IPS-18a (cell line): ENCODE results near the gene SLC35C1.

ENCODE experiments used
- H3K27ac ChIP-seq: one replicate; pipeline ENCODE4 v1.5.1; 2013; ENCODE audit warnings: low read length
- H3K27me3 ChIP-seq: one replicate; pipeline ENCODE4 v1.6.1; 2013; ENCODE audit warnings: mild to moderate bottlenecking, low read length; ENCODE audit not compliant: control insufficient read depth, insufficient read depth
- H3K36me3 ChIP-seq: one replicate; pipeline ENCODE4 v1.6.1; 2013; ENCODE audit warnings: low read depth, low read length; ENCODE audit not compliant: control insufficient read depth
- H3K4me1 ChIP-seq: one replicate; pipeline ENCODE4 v1.6.1; 2013; ENCODE audit warnings: low read depth, low read length; ENCODE audit not compliant: control insufficient read depth
- H3K4me3 ChIP-seq: one replicate; pipeline ENCODE4 v1.5.1; 2013; ENCODE audit warnings: low read length
- H3K9ac ChIP-seq: one replicate; pipeline ENCODE4 v1.6.1; 2013; ENCODE audit warnings: mild to moderate bottlenecking, low read length, moderate library complexity
- H3K9me3 ChIP-seq: one replicate; pipeline ENCODE4 v1.6.1; 2013; ENCODE audit warnings: low read depth, low read length; ENCODE audit not compliant: control insufficient read depth

SLC35C1 gene

GRCh38 chr11:45791524-45791923 is 13.4 kb upstream of the SLC35C1 start:
- Histone ChIP-seq H3K9ac (no peak overlapping the region), H3K4me3 (no peak overlapping the region), H3K27ac (no peak overlapping the region), H3K27me3 (no peaks in the 10 kb centered on the region), H3K36me3 (no peaks in the 10 kb centered on the region), H3K4me1 (no peaks in the 10 kb centered on the region), H3K9me3 (no peaks in the 10 kb centered on the region)

- no peak overlapping the region for H3K4me3 ChIP-seq
- H3K27me3 ChIP-seq: no peaks in the 10 kb centered on the region
- no peaks in the 10 kb centered on the region for H3K4me1 ChIP-seq
- H3K27ac ChIP-seq: no peak overlapping the region
- H3K36me3 ChIP-seq: no peaks in the 10 kb centered on the region
- no peaks in the 10 kb centered on the region for H3K9me3 ChIP-seq
- no peak overlapping the region for H3K9ac ChIP-seq
Measured at GRCh38 chr11:45794169-45794568, 10.8 kb upstream of the SLC35C1 start.

GRCh38 chr11:45795379-45795778 is 9.6 kb upstream of the SLC35C1 start:
- Histone ChIP-seq H3K4me1 (no peaks in the 10 kb centered on the region), H3K9me3 (no peaks in the 10 kb centered on the region), H3K27me3 (no peaks in the 10 kb centered on the region), H3K27ac (no peak overlapping the region), H3K36me3 (no peaks in the 10 kb centered on the region), H3K9ac (no peak overlapping the region), H3K4me3 (no peak overlapping the region)

- Histone ChIP-seq H3K9me3 (no peaks in the 10 kb centered on the region), H3K4me3 (no peak overlapping the region), H3K4me1 (no peaks in the 10 kb centered on the region), H3K9ac (no peak overlapping the region), H3K27me3 (no peaks in the 10 kb centered on the region), H3K36me3 (no peaks in the 10 kb centered on the region), H3K27ac (no peak overlapping the region)
Measured at GRCh38 chr11:45796461-45796861, 8.5 kb upstream of the SLC35C1 start.

GRCh38 chr11:45798793-45799441 is 6.0 kb upstream of the SLC35C1 start:
- H3K36me3 ChIP-seq: no peaks in the 10 kb centered on the region
- H3K9me3 ChIP-seq: no peaks in the 10 kb centered on the region

GRCh38 chr11:45799562-45799961 is 5.4 kb upstream of the SLC35C1 start:
- Histone ChIP-seq H3K4me1 (no peaks in the 10 kb centered on the region), H3K36me3 (no peaks in the 10 kb centered on the region), H3K9ac (no peak overlapping the region), H3K27me3 (peaks cover 19% of the 10 kb centered on the region), H3K27ac (no peak overlapping the region), H3K9me3 (no peaks in the 10 kb centered on the region), H3K4me3 (no peak overlapping the region)

More at GRCh38 chr11:45798793-45799441, 6.0 kb upstream of the SLC35C1 start:
- peaks cover 19% of the 10 kb centered on the region for H3K27me3 ChIP-seq
- H3K4me1 ChIP-seq: no peaks in the 10 kb centered on the region
- no peak overlapping the region for H3K9ac ChIP-seq
- H3K4me3 ChIP-seq: no peak overlapping the region
- no peak overlapping the region for H3K27ac ChIP-seq

GRCh38 chr11:45800261-45800660 is 4.7 kb upstream of the SLC35C1 start:
- Histone ChIP-seq H3K36me3 (no peaks in the 10 kb centered on the region), H3K4me3 (no peak overlapping the region), H3K9ac (no peak overlapping the region), H3K27ac (no peak overlapping the region), H3K4me1 (no peaks in the 10 kb centered on the region), H3K27me3 (peaks cover 19% of the 10 kb centered on the region), H3K9me3 (no peaks in the 10 kb centered on the region)

- Histone ChIP-seq H3K9me3 (no peaks in the 10 kb centered on the region), H3K4me1 (peaks cover 9% of the 10 kb centered on the region), H3K27ac (no peak overlapping the region), H3K27me3 (peaks cover 19% of the 10 kb centered on the region), H3K9ac (no peak overlapping the region), H3K4me3 (no peak overlapping the region), H3K36me3 (no peaks in the 10 kb centered on the region)
Measured at GRCh38 chr11:45801723-45802315, 3.1 kb upstream of the SLC35C1 start.

GRCh38 chr11:45802531-45803317 is 2.2 kb upstream of the SLC35C1 start:
- Histone ChIP-seq H3K4me1 (peaks cover 9% of the 10 kb centered on the region), H3K9ac (no peak overlapping the region), H3K4me3 (no peak overlapping the region), H3K27ac (no peak overlapping the region), H3K36me3 (no peaks in the 10 kb centered on the region), H3K9me3 (no peaks in the 10 kb centered on the region), H3K27me3 (peaks cover 19% of the 10 kb centered on the region)

- H3K27ac ChIP-seq: no peak overlapping the region
Measured at GRCh38 chr11:45803971-45804760, 783 bp upstream of the SLC35C1 start.

More at GRCh38 chr11:45803971-45804760, 783 bp upstream of the SLC35C1 start:
- Histone ChIP-seq H3K4me1 (peaks cover 9% of the 10 kb centered on the region), H3K27me3 (peaks cover 19% of the 10 kb centered on the region), H3K9me3 (no peaks in the 10 kb centered on the region), H3K36me3 (no peaks in the 10 kb centered on the region), H3K4me3 (peak overlapping the region; percentile 79), H3K9ac (no peak overlapping the region)
